ENCODE data around the gene MSLN.
"Not testable (repeated sequence)": the region's sequence is repeated elsewhere in the genome, so short reads cannot be mapped to it uniquely, and the experiment has no call there.

Gene MSLN

GRCh38 chr16:747978-748746 is 12.4 kb upstream of the MSLN start:
- no peak for DNase-seq (ENCODE audit: low read depth)
- H3K4me3 ChIP-seq (ENCODE audit: low read length) = no peak overlapping the region
- no peak for TF ChIP-seq CTCF (conservative IDR thresholded peaks at IDR 0.05; ENCODE audit: low read length)

GRCh38 chr16:749010-749409 is 11.5 kb upstream of the MSLN start:
- DNase-seq (ENCODE audit: low read depth) = peak; percentile 96
- TF ChIP-seq CTCF (conservative IDR thresholded peaks at IDR 0.05; ENCODE audit: low read length) = no peak
- H3K4me3 ChIP-seq (ENCODE audit: low read length) = no peak overlapping the region

- DNase-seq (ENCODE audit: low read depth) = no peak
- TF ChIP-seq CTCF (conservative IDR thresholded peaks at IDR 0.05; ENCODE audit: low read length) = no peak
Observed at GRCh38 chr16:750485-750884, 10.0 kb upstream of the MSLN start.

GRCh38 chr16:751152-752006 is 9.2 kb upstream of the MSLN start:
- no peak for TF ChIP-seq CTCF (conservative IDR thresholded peaks at IDR 0.05; ENCODE audit: low read length)
- no peak overlapping the region for H3K4me3 ChIP-seq (ENCODE audit: low read length)
- no peak for DNase-seq (ENCODE audit: low read depth)

More at GRCh38 chr16:750485-750884, 10.0 kb upstream of the MSLN start:
- H3K4me3 ChIP-seq (ENCODE audit: low read length) = no peak overlapping the region

- no peak for TF ChIP-seq CTCF (conservative IDR thresholded peaks at IDR 0.05; ENCODE audit: low read length)
- H3K4me3 ChIP-seq (ENCODE audit: low read length) = no peak overlapping the region
- no peak for DNase-seq (ENCODE audit: low read depth)
Observed at GRCh38 chr16:752007-752312, 8.6 kb upstream of the MSLN start.

- not testable (repeated sequence) for DNase-seq (ENCODE audit: low read depth); H3K4me3 ChIP-seq (ENCODE audit: low read length)
Observed at GRCh38 chr16:754121-754607, 6.4 kb upstream of the MSLN start.

GRCh38 chr16:754656-755055 is 5.9 kb upstream of the MSLN start:
- DNase-seq (ENCODE audit: low read depth) = no peak
- TF ChIP-seq CTCF (conservative IDR thresholded peaks at IDR 0.05; ENCODE audit: low read length) = no peak
- no peak overlapping the region for H3K4me3 ChIP-seq (ENCODE audit: low read length)
